ENCODE data around the gene HMX3. TPM values are rescaled to one million over a fixed set of nuclear protein-coding genes. Genes with fewer than 3 reads are reported as not detected.

HMX3 gene
- total RNA-seq, 1 experiment from 2014 or later, result not detected

DNA sequence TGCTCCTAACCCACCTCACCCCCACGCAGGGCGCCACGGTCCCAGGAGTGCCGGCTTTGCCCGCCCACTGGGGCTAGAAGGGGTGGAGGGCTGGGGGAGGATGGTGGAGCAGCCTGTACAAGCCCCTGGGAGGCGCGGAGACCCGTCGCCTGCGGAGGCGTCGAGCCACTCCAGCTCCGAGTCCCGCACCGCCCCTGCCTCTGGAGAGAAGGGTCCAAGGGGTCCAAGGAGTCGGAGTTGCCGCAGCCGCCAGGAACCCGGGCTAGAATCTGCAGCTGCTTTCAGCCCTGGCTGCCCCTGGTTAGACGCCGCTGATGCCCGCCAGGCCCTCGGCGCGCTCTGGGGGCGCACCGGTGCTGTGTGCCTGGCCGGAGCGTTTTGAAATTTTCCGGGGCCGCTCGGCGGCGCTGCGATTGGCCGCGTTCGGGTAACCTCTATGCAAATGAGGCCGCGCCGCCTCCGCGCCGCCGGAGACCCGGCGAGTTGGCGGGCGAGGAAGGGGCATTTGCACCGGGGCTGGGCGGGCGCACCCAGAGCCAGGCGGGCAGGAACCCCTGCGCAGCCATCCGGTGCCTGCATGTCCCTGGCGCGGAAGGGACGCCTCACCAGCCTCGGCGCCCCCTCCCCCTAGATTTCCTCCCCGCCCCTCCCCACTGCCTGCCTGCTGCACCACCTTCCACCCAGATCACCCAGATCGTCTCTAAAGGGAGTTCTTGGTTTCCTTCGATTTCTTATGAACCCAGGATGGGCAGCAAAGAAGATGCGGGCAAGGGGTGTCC is 12.1 kb downstream of the HMX3 start, which contains the start of gene HMX2:
TSS of gene HMX2 (plus strand) at position 502 of the 779 bp plus-strand sequence. CDS start at position 745, 243 bp downstream.
- Histone ChIP-seq H3K14ac (ENCODE audit: insufficient read depth, low read length) (no peak within 1 kb of the TSS), H3K9ac (ENCODE audit: extremely low read depth, insufficient read length, low read length) (no peak within 1 kb of the TSS), H3T11ph (ENCODE audit: low read length) (no peak within 1 kb of the TSS), H2BK20ac (ENCODE audit: low read depth, low read length, poor library complexity, severe bottlenecking) (no peak within 1 kb of the TSS), H3K27ac (ENCODE audit: insufficient read length, low read depth, low read length) (no peak within 1 kb of the TSS), H2BK15ac (ENCODE audit: low read depth, low read length) (no peak within 1 kb of the TSS), H2BK120ac (ENCODE audit: low read depth, low read length, poor library complexity, severe bottlenecking) (no peak within 1 kb of the TSS), H3K9me3 (ENCODE audit: control insufficient read depth, low read depth, low read length) (no peaks in the 10 kb centered on the region), H2AFZ (ENCODE audit: low read length) (no peak within 1 kb of the TSS), H3K79me2 (ENCODE audit: insufficient read depth, low read length) (no peaks in the 10 kb centered on the region), H4K91ac (ENCODE audit: insufficient read length, low read depth, low read length) (no peak within 1 kb of the TSS), H3K23me2 (ENCODE audit: insufficient read length, low read depth, low read length, poor library complexity, severe bottlenecking) (peaks cover 23% of the 10 kb centered on the region), H3K27me3 (ENCODE audit: insufficient read depth, low read length) (peaks cover 69% of the 10 kb centered on the region), H3K4ac (ENCODE audit: low read depth, low read length) (no peak within 1 kb of the TSS), H3K18ac (ENCODE audit: insufficient read length, low read depth, low read length) (no peak within 1 kb of the TSS), H3K56ac (ENCODE audit: insufficient read length, low read depth, low read length) (no peak within 1 kb of the TSS), H3K4me1 (ENCODE audit: insufficient read depth, low read length) (peaks cover 4% of the 10 kb centered on the region), H3K23ac (ENCODE audit: insufficient read length, low read depth, low read length) (no peak within 1 kb of the TSS), H4K20me1 (ENCODE audit: control insufficient read depth, insufficient read depth, insufficient read length) (no peaks in the 10 kb centered on the region), H2AK5ac (ENCODE audit: insufficient read length, low read length) (no peak within 1 kb of the TSS), H3K4me2 (ENCODE audit: insufficient read depth, insufficient read length, low read length) (peak within 1 kb of the TSS; percentile 46), H2BK5ac (ENCODE audit: insufficient read length, low read length) (no peak within 1 kb of the TSS), H3K79me1 (ENCODE audit: insufficient read depth, low read depth, low read length, poor library complexity, severe bottlenecking) (no peaks in the 10 kb centered on the region), H2BK12ac (ENCODE audit: insufficient read length, low read depth, low read length) (no peak within 1 kb of the TSS), H4K8ac (replicated peaks; ENCODE audit: insufficient read length, low read depth, low read length) (no peak within 1 kb of the TSS), H4K5ac (ENCODE audit: insufficient read length, low read depth, low read length) (no peak within 1 kb of the TSS)
- peaks cover 0 to 10% (median 0%) of the 10 kb centered on the region in 3 experiments; a peak in 3 of 7 replicates for H3K36me3 Mint-ChIP-seq (ENCODE audit: insufficient read depth in 1 of 3, low read depth in 3 of 3)
- H3K4me3 Mint-ChIP-seq, result peak within 1 kb of the TSS; percentile 42 to 80; a peak in 4 of 5 replicates
- peaks cover 99% of the 10 kb centered on the region for H3K27me3 Mint-ChIP-seq (ENCODE audit: low read depth)
- no peak within 1 kb of the TSS for H3K27ac Mint-ChIP-seq
- peak; percentile 83 for DNase-seq
- WGBS (ENCODE audit: extremely low coverage, insufficient read length, low lambda C conversion rate), result no CpG with 5 or more reads among the region's 64 CpGs
- H3K4me1 Mint-ChIP-seq, result peaks cover 44 to 65% of the 10 kb centered on the region in 2 experiments
- TF ChIP-seq, protein P1, sequence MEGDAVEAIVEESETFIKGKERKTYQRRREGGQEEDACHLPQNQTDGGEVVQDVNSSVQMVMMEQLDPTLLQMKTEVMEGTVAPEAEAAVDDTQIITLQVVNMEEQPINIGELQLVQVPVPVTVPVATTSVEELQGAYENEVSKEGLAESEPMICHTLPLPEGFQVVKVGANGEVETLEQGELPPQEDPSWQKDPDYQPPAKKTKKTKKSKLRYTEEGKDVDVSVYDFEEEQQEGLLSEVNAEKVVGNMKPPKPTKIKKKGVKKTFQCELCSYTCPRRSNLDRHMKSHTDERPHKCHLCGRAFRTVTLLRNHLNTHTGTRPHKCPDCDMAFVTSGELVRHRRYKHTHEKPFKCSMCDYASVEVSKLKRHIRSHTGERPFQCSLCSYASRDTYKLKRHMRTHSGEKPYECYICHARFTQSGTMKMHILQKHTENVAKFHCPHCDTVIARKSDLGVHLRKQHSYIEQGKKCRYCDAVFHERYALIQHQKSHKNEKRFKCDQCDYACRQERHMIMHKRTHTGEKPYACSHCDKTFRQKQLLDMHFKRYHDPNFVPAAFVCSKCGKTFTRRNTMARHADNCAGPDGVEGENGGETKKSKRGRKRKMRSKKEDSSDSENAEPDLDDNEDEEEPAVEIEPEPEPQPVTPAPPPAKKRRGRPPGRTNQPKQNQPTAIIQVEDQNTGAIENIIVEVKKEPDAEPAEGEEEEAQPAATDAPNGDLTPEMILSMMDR (conservative IDR thresholded peaks at IDR 0.05), result 0 out of 3 replicates have a peak, but pooled peaks have one; percentile 25
- H3K9me3 Mint-ChIP-seq, result peaks cover 0 to 2% of the 10 kb centered on the region in 2 experiments; a peak in 2 of 5 replicates
